ENCODE data around the gene ATP11A.
A peak's percentile ranks its signal among the peaks of the same experiment; 100 is the strongest.

The ATP11A gene

DNA sequence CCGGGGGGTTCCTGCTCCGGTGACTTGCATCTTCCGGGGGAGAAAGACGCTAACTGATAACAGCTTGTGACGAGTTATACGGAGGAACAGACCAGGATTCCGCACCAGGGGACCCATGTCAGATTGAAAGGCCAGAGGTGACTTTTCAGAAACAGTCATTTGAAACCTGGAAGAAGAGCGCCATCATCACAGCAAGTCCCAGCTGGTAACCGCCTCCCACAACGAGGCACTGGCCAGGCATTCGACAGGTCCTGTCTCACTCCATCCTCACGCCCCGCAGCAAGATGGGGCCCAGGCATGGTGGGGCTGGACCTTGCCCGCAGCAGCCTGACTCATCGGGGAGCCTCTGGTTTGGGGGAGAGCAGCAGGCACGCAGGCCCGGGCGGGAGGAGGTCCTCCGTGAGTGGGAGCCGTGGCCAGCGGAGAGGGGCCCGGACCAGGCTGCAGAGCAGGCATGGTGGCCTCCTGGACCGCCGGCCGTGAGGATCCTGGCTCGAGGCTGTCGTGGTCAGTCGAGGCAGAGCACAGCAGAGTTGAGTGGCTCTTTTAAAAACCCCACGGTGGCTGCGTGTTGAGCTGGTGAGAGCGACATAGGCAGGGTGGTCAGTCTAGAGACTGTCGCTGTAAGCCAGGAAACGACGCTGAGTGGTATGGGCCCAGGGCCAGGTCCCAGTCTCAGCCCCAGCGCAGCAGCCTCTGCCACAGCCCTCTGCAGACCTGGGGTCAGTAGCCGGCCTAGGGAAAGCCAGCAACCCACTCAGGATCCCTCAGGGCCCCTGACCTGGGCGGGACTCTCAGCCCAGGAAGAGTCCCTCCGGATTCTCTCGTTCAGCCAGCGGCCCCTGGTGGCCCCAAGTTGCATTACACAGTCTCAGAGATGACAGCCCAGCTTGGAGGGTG is 184.3 kb downstream of the ATP11A start:
- TF ChIP-seq CTCF (IDR thresholded peaks at IDR 0.05; ENCODE audit: borderline replicate concordance, extremely low read depth, low read length, poor library complexity, severe bottlenecking), result peak; percentile 78
- no peak for TF ChIP-seq EZH2 (IDR thresholded peaks at IDR 0.05; ENCODE audit: borderline replicate concordance, low read depth, low read length, severe bottlenecking)
- H4K20me1 ChIP-seq (ENCODE audit: insufficient read depth, low read length), result peaks cover 4% of the 10 kb centered on the region; the same call in 1 of the 2 replicates
- peaks cover 52% of the 10 kb centered on the region for H3K36me3 ChIP-seq (ENCODE audit: insufficient read depth, low read length)
- no peak overlapping the region for H3K4me3 ChIP-seq (ENCODE audit: low read depth in 1 of 2, low read length in 2 of 2)
- H3K4me1 ChIP-seq (ENCODE audit: insufficient read depth, low read length), result no peaks in the 10 kb centered on the region
- DNase-seq (peak; percentile 68), ATAC-seq (ENCODE audit: insufficient read depth, low read depth) (peak; percentile 88)
- H3K79me2 ChIP-seq (ENCODE audit: insufficient read depth, low read length), result no peaks in the 10 kb centered on the region
- no peak overlapping the region for H2AFZ ChIP-seq (ENCODE audit: low read depth, low read length)
- no peaks in the 10 kb centered on the region for H3K9me3 ChIP-seq (ENCODE audit: insufficient read depth, low read length, severe bottlenecking)
- no peak overlapping the region for H3K27ac ChIP-seq (ENCODE audit: low read length)
- H3K9ac ChIP-seq (ENCODE audit: low read depth, low read length), result no peak overlapping the region
- H3K27me3 ChIP-seq (ENCODE audit: insufficient read depth, low read length, poor library complexity), result no peaks in the 10 kb centered on the region
- no peak overlapping the region for H3K4me2 ChIP-seq (ENCODE audit: insufficient read depth, low read length)

DNA sequence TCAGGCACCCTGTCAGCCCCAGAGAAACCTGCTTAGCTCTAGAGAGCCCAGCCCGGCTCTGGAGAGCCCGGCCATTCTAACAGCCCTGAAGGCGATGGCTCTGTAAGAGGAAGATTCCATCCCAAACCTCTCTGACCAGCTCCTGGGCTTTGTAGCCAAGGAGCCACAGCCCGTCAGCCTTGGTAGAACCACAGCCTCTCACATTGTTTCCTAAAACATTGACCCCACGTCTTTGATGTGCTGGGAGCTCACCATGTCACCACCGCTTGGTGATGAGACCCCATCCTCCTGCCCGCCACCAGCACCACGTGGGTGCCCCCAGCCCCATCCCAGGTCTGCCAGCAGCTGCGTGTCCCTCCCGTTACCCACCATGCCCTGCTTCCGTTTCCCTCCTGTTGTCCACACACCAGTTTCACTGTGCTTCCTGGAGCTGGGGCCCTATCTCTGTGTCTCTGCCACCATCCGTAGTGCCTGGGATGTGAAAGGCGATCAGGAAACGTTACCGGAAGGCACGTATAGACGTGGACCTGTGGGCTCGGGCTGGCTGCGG is 185.0 kb downstream of the ATP11A start:
- Histone ChIP-seq H3K4me2 (ENCODE audit: insufficient read depth, low read length) (no peak overlapping the region), H3K9ac (ENCODE audit: low read depth, low read length) (no peak overlapping the region), H3K4me1 (ENCODE audit: insufficient read depth, low read length) (no peaks in the 10 kb centered on the region), H3K9me3 (ENCODE audit: insufficient read depth, low read length, severe bottlenecking) (no peaks in the 10 kb centered on the region), H3K36me3 (ENCODE audit: insufficient read depth, low read length) (peaks cover 55% of the 10 kb centered on the region), H4K20me1 (ENCODE audit: insufficient read depth, low read length) (peaks cover 4% of the 10 kb centered on the region; the same call in 1 of the 2 replicates), H3K27me3 (ENCODE audit: insufficient read depth, low read length, poor library complexity) (no peaks in the 10 kb centered on the region), H3K79me2 (ENCODE audit: insufficient read depth, low read length) (no peaks in the 10 kb centered on the region), H3K4me3 (ENCODE audit: low read depth in 1 of 2, low read length in 2 of 2) (no peak overlapping the region), H3K27ac (ENCODE audit: low read length) (no peak overlapping the region), H2AFZ (ENCODE audit: low read depth, low read length) (no peak overlapping the region)
- no peak for DNase-seq
- no peak for ATAC-seq (ENCODE audit: insufficient read depth, low read depth)
- TF ChIP-seq EZH2 (IDR thresholded peaks at IDR 0.05; ENCODE audit: borderline replicate concordance, low read depth, low read length, severe bottlenecking) (no peak), CTCF (IDR thresholded peaks at IDR 0.05; ENCODE audit: borderline replicate concordance, extremely low read depth, low read length, poor library complexity, severe bottlenecking) (no peak)

DNA sequence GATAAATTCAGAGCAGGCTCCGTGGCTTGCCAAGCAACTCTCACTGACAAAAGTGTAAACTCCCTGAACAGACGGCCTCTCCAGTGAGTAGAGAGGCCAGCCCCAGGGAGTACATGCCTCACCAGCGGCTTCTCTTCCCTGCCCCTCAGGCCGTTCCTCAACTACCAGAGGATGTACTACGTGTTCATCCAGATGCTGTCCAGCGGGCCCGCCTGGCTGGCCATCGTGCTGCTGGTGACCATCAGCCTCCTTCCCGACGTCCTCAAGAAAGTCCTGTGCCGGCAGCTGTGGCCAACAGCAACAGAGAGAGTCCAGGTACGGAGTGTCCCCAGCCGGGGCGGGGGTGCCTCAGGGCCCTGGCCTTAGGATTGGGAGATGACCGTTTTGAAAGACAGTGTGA is 185.8 kb downstream of the ATP11A start:
- peaks cover 63% of the 10 kb centered on the region for H3K36me3 ChIP-seq (ENCODE audit: insufficient read depth, low read length)
- no peak overlapping the region for H3K9ac ChIP-seq (ENCODE audit: low read depth, low read length)
- ATAC-seq (ENCODE audit: insufficient read depth, low read depth), result no peak
- H3K4me1 ChIP-seq (ENCODE audit: insufficient read depth, low read length), result no peaks in the 10 kb centered on the region
- no peaks in the 10 kb centered on the region for H3K79me2 ChIP-seq (ENCODE audit: insufficient read depth, low read length)
- no peak overlapping the region for H3K4me2 ChIP-seq (ENCODE audit: insufficient read depth, low read length)
- H3K27ac ChIP-seq (ENCODE audit: low read length), result no peak overlapping the region
- no peak overlapping the region for H2AFZ ChIP-seq (ENCODE audit: low read depth, low read length)
- H3K4me3 ChIP-seq (ENCODE audit: low read depth in 1 of 2, low read length in 2 of 2), result no peak overlapping the region
- peaks cover 4% of the 10 kb centered on the region; the same call in 1 of the 2 replicates for H4K20me1 ChIP-seq (ENCODE audit: insufficient read depth, low read length)
- no peaks in the 10 kb centered on the region for H3K27me3 ChIP-seq (ENCODE audit: insufficient read depth, low read length, poor library complexity)
- no peaks in the 10 kb centered on the region for H3K9me3 ChIP-seq (ENCODE audit: insufficient read depth, low read length, severe bottlenecking)
- no peak for DNase-seq
- TF ChIP-seq EZH2 (IDR thresholded peaks at IDR 0.05; ENCODE audit: borderline replicate concordance, low read depth, low read length, severe bottlenecking) (no peak), CTCF (IDR thresholded peaks at IDR 0.05; ENCODE audit: borderline replicate concordance, extremely low read depth, low read length, poor library complexity, severe bottlenecking) (no peak)

All from DND-41 (cell line).